HepG2 (cell line): Measurements from ENCODE around the gene HK3. TPM values are rescaled to one million over a fixed set of nuclear protein-coding genes. Genes with fewer than 3 reads are reported as not detected.

Experiments
- CREM ChIP-seq, 2 experiments: sonication (generic) in 1 of 2; formaldehyde crosslinking in 1 of 2; IDR thresholded peaks; 2 replicates each; pipeline versions ENCODE4 v1.4.0 to v1.6.1; 2016 to 2020; ENCODE audit warnings: antibody characterized with exemption in 1 of 2, mild to moderate bottlenecking in 1 of 2, missing genetic modification reagents in 1 of 2
- FOXA3 ChIP-seq: IDR thresholded peaks from 2 replicates; pipeline ENCODE4 v1.6.1; 2016; ENCODE audit warnings: missing genetic modification reagents, missing compliant biosample characterization
- HES4 ChIP-seq: sonication (generic); formaldehyde crosslinking; IDR thresholded peaks from 2 replicates; pipeline ENCODE4 v1.9.0; 2021; ENCODE audit warnings: mild to moderate bottlenecking, missing genetic modification reagents, borderline replicate concordance
- ISX ChIP-seq: sonication (generic); formaldehyde crosslinking; conservative IDR thresholded peaks from 2 replicates; pipeline ENCODE4 v1.5.0; 2020; ENCODE audit warnings: missing genetic modification reagents
- MED1 ChIP-seq: sonication (generic); formaldehyde crosslinking; IDR thresholded peaks from 2 replicates; pipeline ENCODE4 v1.4.0; 2020; ENCODE audit warnings: missing genetic modification reagents
- SNAPC2 ChIP-seq: sonication (generic); formaldehyde crosslinking; IDR thresholded peaks from 2 replicates; pipeline ENCODE4 v1.8.1; 2022; ENCODE audit warnings: mild to moderate bottlenecking, missing genetic modification reagents
- SNRNP70 ChIP-seq: fragments of 200-400 bp; formaldehyde crosslinking; IDR thresholded peaks from 2 replicates; pipeline ENCODE4 v1.6.1; 2017; ENCODE audit warnings: mild to moderate bottlenecking, low read depth, low read length, moderate library complexity
- SP140L ChIP-seq: sonication (generic); formaldehyde crosslinking; IDR thresholded peaks from 2 replicates; pipeline ENCODE4 v1.4.0; 2020; ENCODE audit warnings: missing genetic modification reagents, borderline replicate concordance
- SUZ12 ChIP-seq: fragments of 150-350 bp; IDR thresholded peaks from 2 replicates; pipeline ENCODE4 v1.6.1; 2014; ENCODE audit warnings: low read depth, low read length
- TEAD2 ChIP-seq: sonication (generic); formaldehyde crosslinking; IDR thresholded peaks from 2 replicates; pipeline ENCODE4 v1.9.0; 2021; ENCODE audit warnings: missing genetic modification reagents
- THAP8 ChIP-seq: sonication (generic); formaldehyde crosslinking; IDR thresholded peaks from 2 replicates; pipeline ENCODE4 v1.5.1; 2020; ENCODE audit warnings: missing genetic modification reagents, mild to moderate bottlenecking, borderline replicate concordance
- ZBTB20 ChIP-seq: sonication (generic); formaldehyde crosslinking; IDR thresholded peaks from 2 replicates; pipeline ENCODE4 v1.8.1; 2023; ENCODE audit warnings: missing genetic modification reagents, low read depth, mild to moderate bottlenecking, borderline replicate concordance
- ZFY ChIP-seq: sonication (generic); formaldehyde crosslinking; IDR thresholded peaks from 2 replicates; pipeline ENCODE4 v1.4.0; 2020; ENCODE audit warnings: missing genetic modification reagents
- ZKSCAN5 ChIP-seq: sonication (generic); formaldehyde crosslinking; IDR thresholded peaks from 2 replicates; pipeline ENCODE4 v1.5.1; 2020; ENCODE audit warnings: mild to moderate bottlenecking, missing genetic modification reagents
- ZNF142 ChIP-seq: sonication (generic); formaldehyde crosslinking; IDR thresholded peaks from 2 replicates; pipeline ENCODE4 v1.4.0; 2020; ENCODE audit warnings: missing genetic modification reagents
- ZNF296 ChIP-seq: sonication (generic); formaldehyde crosslinking; conservative IDR thresholded peaks from 2 replicates; pipeline ENCODE4 v1.5.0; 2020; ENCODE audit warnings: mild to moderate bottlenecking, missing genetic modification reagents
- ZNF362 ChIP-seq: sonication (generic); formaldehyde crosslinking; IDR thresholded peaks from 2 replicates; pipeline ENCODE4 v1.4.0; 2020; ENCODE audit warnings: missing genetic modification reagents, mild to moderate bottlenecking, borderline replicate concordance
- ZNF687 ChIP-seq: sonication (generic); formaldehyde crosslinking; IDR thresholded peaks from 2 replicates; pipeline ENCODE4 v1.5.1; 2020; ENCODE audit warnings: mild to moderate bottlenecking, missing genetic modification reagents, moderate library complexity
- ZNF83 ChIP-seq: sonication (generic); formaldehyde crosslinking; IDR thresholded peaks from 2 replicates; pipeline ENCODE4 v1.4.0; 2020; ENCODE audit warnings: missing genetic modification reagents, mild to moderate bottlenecking, borderline replicate concordance
- polyA plus RNA-seq, 8 experiments: library from polyadenylated mRNA; depleted of rRNA in 3 of 8; stranded (reverse) in 7 of 8; unstranded in 1 of 8; fragments of >200 nt; fragmentation: Illumina TruSeq in 4 of 8; extraction: Trizol in 4 of 8; gene quantifications; 2 replicates each; pipeline versions ENCODE4 v1.2.1 to v1.2.3, GENCODE V29; 2011 to 2016; ENCODE audit warnings: low read depth in 4 of 8, missing spikeins in 1 of 8, mixed read lengths in 1 of 8; ENCODE audit not compliant: insufficient read depth in 1 of 8
- total RNA-seq, 5 experiments: library from RNA; depleted of rRNA; stranded (reverse); fragments of >200 nt; fragmentation: Illumina TruSeq; extraction: Trizol; gene quantifications; 2 replicates each; pipeline ENCODE4 v1.2.3, GENCODE V29; 2016; ENCODE audit warnings: low read depth in 1 of 5

Gene HK3
- total and polyA plus RNA-seq, 2 of the 13 experiments (the other 11 are each of a cell fraction or from before 2014, with no cell fraction given) = not detected

- TF ChIP-seq THAP8 (CRISPR knock-in tag) (peak; percentile 100), ZNF687 (CRISPR knock-in tag) (peak; percentile 92), ZKSCAN5 (CRISPR knock-in tag) (peak; percentile 97), MED1 (CRISPR knock-in tag) (peak; percentile 98), FOXA3 (CRISPR knock-in tag) (peak; percentile 95), ZBTB20 (peak; percentile 100), TEAD2 (CRISPR knock-in tag) (peak; percentile 100), ZNF142 (CRISPR knock-in tag) (peak; percentile 99), ZNF83 (CRISPR knock-in tag) (peak; percentile 100), HES4 (CRISPR knock-in tag) (peak; percentile 100), ZNF362 (peak; percentile 92), CREM (IDR thresholded peaks at IDR 0.05) (no peak; the same call in 1 of the 2 replicates), CREM (CRISPR knock-in tag; IDR thresholded peaks at IDR 0.05) (peak; percentile 80), SUZ12 (no peak), ISX (CRISPR knock-in tag) (peak; percentile 100), SNAPC2 (CRISPR knock-in tag) (peak; percentile 99), ZFY (CRISPR knock-in tag) (peak; percentile 95), SNRNP70 (no peak), ZNF296 (CRISPR knock-in tag) (peak; percentile 100), SP140L (CRISPR knock-in tag) (peak; percentile 100)
These were observed 61.4 kb downstream of the HK3 start (continued) for GRCh38 chr5:176837707-176838115.
